GM21390 (cell line): Measurements from ENCODE around the gene RAB11FIP3.

Source experiments
- ATAC-seq: cut with Tn5 transposase; IDR thresholded peaks from one replicate; pipeline ENCODE4 v1.9.1; 2021; ENCODE audit not compliant: unreplicated experiment

Gene RAB11FIP3

GRCh38 chr16:529012-529575, 103.6 kb downstream of the RAB11FIP3 start:
- ATAC-seq = no peak

- no peak for ATAC-seq
These were observed 104.8 kb downstream of the RAB11FIP3 start for GRCh38 chr16:530111-530817.

- ATAC-seq = no peak
These were observed 106.2 kb downstream of the RAB11FIP3 start for GRCh38 chr16:531494-532125.

GRCh38 chr16:533391-534123, 108.1 kb downstream of the RAB11FIP3 start:
- no peak for ATAC-seq

DNA sequence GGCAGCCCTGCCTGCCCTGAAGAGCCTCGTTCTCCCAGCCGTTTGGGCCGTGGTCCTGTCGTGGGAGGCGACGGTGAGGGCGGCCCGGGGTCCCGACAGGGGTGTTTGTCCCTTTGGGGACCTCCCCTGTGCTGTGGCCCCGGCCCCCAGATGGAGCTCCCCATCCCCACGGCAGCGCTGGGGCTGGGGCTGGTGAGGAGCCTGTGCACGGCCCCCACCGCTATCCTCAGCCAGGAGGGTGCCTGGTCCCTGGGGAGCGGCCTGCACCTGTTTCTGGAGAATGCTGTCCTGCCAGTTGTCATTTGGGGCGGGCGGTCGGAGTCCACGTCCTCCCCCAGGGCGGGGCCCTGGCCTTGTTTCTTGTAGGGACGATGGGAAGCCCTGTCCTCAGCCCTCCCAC, 108.7 kb downstream of the RAB11FIP3 start:
- ATAC-seq = no peak

DNA sequence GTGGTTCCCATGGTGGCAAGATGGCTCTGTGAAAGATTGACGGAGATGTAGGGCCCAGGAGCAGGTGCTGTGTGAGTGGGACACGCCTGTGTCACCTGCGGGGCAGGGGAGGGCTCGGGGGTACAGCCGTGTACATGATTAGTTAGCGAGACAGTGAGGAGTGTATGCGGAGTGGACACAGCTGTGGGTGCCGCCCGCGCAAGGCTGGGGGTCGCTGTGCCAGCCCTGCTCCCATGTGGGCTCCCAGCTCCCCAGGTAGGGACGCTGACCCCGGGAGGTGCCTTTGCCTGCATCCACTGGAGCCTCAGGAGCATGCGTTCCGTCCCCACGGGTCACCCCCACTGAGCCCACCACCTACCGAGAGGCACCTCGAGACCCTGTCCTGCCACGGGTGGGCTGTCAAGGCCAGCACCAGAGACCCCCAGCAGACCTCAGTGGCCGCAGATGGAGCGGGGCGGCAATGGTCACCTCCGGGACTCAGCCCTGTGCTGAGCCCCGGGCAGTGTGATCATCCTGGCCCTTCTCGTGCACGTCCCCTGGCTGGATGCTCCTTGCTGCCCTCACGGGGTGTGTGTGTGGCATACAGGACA, 109.5 kb downstream of the RAB11FIP3 start:
- no peak for ATAC-seq

GRCh38 chr16:535446-536405, 110.3 kb downstream of the RAB11FIP3 start:
- no peak for ATAC-seq

- ATAC-seq = no peak
These were observed 111.3 kb downstream of the RAB11FIP3 start for GRCh38 chr16:536746-537145.

GRCh38 chr16:537415-538335, 112.2 kb downstream of the RAB11FIP3 start:
- no peak for ATAC-seq

GRCh38 chr16:539901-540530, 114.6 kb downstream of the RAB11FIP3 start:
- ATAC-seq = no peak

- ATAC-seq = no peak
These were observed 115.3 kb downstream of the RAB11FIP3 start for GRCh38 chr16:540645-541340.

GRCh38 chr16:543301-544164, 118.1 kb downstream of the RAB11FIP3 start:
- no peak for ATAC-seq

GRCh38 chr16:544517-544916, 119.1 kb downstream of the RAB11FIP3 start:
- ATAC-seq = no peak

GRCh38 chr16:546909-547770, 121.7 kb downstream of the RAB11FIP3 start:
- no peak for ATAC-seq

DNA sequence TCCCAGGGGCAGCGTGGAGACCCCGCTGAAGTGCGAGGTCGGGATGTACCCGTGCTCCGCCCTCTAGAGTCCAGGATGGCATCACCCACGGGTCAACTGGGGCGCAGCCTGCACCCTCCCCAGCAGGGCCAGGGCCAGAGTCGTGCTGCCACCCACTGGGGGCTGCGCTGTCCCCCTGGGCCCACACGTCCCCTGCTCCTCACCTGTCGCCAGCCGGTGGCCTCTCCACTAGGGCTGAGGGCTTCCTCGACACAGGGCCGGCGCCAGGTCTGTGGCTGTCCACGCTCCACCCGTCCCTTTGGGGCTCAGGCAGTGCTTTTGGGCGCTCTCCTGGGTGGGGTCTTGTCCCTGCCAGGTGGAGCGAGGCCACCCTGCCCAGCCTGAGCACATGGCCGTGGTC, 123.1 kb downstream of the RAB11FIP3 start:
- ATAC-seq = no peak

GRCh38 chr16:549544-550263, 124.3 kb downstream of the RAB11FIP3 start:
- no peak for ATAC-seq
